HG03354 (cell line): Measurements from ENCODE around the gene FGD3.
"Not testable (repeated sequence)": the region's sequence is repeated elsewhere in the genome, so short reads cannot be mapped to it uniquely, and the experiment has no call there.

Experiments
- ATAC-seq: cut with Tn5 transposase; IDR thresholded peaks from one replicate; pipeline ENCODE4 v1.9.1; 2021; ENCODE audit warnings: mild to moderate bottlenecking; ENCODE audit not compliant: unreplicated experiment, poor library complexity, severe bottlenecking

FGD3 gene

DNA sequence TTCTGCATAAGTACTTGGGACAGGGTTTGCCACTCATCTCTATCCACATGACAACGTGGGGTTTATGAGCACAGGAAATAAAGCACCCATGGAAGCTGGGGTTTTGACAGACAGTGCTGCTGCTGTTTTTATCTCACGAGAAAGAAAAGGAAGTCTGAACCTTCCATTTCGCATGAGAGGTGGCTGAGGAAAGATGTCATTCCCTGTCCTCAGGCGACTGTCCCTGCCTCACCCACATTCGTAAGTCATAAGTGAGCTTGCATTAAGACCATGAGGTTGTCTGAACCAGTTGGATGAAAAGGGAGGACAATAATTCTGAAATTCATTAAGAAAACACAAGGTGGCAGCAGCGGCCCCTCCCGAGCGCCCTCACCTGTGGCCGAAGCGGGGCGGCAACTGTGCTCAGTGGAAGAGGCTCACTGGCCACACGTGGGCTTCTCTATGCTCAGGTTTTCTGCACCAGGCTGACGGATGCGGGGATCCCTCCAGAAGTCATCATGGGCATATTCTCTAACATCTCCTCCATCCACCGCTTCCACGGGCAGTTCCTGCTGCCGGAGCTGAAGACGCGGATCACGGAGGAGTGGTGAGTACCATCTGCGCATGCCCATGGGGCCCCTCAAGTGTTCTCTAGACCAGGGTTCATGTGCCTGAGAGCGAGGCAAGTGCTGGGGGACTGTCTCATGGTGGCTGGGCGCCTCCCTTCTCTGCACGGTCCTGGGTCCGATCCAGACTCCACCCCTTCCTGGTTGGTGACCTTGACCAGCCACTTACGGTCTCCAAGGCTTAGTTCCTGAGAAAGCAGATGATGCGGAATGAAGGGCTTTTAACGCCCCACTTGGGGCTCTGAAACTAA, 56.5 kb downstream of the FGD3 start:
- ATAC-seq = no peak

GRCh38 chr9:93004561-93004960, 57.2 kb downstream of the FGD3 start:
- no peak for ATAC-seq

GRCh38 chr9:93005876-93006275, 58.6 kb downstream of the FGD3 start:
- no peak for ATAC-seq

GRCh38 chr9:93007529-93008058, 60.3 kb downstream of the FGD3 start:
- no peak for ATAC-seq

GRCh38 chr9:93008457-93008856, 61.1 kb downstream of the FGD3 start:
- ATAC-seq = no peak

GRCh38 chr9:93009337-93010015, 62.2 kb downstream of the FGD3 start:
- no peak for ATAC-seq

DNA sequence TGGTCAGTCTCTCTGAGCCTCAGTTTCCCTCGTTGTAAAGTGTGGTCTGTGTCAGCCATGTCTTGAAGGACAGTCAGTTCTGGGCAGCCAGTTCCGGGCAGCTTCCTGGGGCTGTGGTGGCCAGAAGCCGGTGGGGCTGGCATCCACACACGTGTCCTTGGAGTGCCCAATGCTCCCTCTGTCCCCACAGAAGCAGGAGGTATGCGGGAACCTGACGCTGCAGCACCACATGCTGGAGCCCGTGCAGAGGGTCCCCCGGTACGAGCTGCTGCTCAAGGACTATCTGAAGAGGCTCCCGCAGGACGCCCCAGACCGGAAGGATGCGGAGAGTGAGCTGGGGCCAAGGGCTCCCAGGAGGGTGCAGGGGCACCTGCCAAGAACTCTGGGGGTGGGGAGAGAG, 62.7 kb downstream of the FGD3 start:
- ATAC-seq = no peak

GRCh38 chr9:93010704-93011103, 63.4 kb downstream of the FGD3 start:
- no peak for ATAC-seq

DNA sequence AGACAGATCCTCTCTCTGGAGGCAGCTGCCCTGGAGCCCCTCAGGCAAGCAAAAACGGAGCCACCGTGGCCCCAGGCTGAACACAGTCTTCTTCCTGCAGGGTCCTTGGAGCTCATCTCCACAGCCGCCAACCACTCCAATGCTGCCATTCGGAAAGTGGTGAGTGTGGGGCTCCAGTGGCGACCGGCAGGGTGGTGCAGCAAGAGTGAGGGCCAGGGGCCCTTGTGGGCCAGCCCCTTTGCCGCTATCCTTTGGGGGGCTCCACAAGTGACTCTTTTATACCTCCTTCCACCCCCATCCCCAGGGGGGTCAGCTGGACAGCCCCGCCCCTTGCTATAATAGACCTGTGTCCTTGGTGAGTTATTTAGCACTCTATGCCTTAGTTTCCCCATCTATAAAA, 63.8 kb downstream of the FGD3 start:
- no peak for ATAC-seq

- ATAC-seq = no peak
These were observed 65.9 kb downstream of the FGD3 start for GRCh38 chr9:93012963-93013855.

- no peak for ATAC-seq
These were observed 66.7 kb downstream of the FGD3 start for GRCh38 chr9:93013856-93014582.

DNA sequence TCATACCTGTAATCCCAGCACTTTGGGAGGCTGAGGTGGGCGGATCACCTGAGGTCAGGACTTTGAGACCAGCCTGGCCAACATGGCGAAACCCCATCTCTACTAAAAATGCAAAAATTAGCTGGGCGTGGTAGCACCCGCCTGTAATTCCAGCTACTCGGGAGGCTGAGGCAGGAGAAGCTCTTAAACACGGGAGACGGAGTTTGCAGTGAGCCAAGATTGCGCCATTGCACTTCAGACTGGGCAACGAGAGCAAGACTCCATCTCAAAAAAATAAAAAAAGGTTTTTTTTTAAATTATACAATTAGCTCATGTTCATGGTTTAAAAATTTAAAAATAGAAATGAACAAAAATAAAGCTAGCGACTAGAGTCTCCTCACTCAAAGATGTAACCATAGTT, 67.9 kb downstream of the FGD3 start:
- not testable (repeated sequence) for ATAC-seq

GRCh38 chr9:93017621-93018020, 70.3 kb downstream of the FGD3 start:
- no peak for ATAC-seq

- ATAC-seq = no peak
These were observed 72.8 kb downstream of the FGD3 start for GRCh38 chr9:93020151-93020550.

DNA sequence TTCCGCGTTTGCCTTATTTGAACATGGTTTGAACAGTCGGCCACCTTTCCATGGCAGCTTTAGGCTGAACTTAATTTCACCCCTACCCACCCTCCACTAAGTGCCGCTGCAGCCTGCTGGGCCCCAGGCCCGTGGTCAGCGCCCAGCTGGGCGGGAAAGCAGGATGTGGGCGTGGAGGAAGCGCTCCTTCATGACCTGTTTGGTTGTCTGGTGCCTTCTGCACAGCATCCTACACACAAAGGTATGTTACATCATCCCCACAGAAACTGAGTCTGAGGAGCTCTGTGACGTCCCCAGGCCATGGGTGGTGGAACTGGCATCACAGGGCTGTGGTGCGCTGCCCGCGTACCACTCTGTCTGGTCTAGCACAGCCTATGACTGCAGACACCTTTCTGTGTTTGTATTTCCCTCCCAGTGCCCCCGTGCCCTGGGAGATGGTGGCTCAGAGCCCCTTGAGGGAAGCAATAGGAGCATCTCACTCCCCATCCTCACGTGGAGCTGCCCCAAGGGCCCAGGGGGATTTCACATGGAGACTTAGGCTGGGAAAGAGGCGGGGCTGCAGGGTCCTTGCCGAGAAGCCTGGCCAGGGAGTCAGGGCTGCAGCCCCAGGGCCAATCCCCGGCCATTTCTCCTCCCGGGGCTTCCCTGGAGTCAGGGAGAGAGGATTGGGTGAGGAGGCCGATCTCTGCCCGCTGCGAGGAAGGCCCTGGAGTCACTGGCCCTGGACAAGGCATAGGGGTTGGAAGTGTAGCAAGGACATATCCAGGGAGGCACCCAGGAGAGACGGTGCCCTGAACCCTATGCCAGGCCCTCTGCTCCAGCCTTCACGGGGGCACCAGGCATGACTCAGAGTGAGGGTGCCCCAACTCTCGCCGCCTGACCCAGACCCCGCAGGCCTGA, 73.7 kb downstream of the FGD3 start:
- ATAC-seq = no peak

- ATAC-seq = no peak
These were observed 74.7 kb downstream of the FGD3 start for GRCh38 chr9:93022066-93022465.

GRCh38 chr9:93022721-93023520, 75.6 kb downstream of the FGD3 start:
- ATAC-seq = no peak

GRCh38 chr9:93023521-93023815, 76.1 kb downstream of the FGD3 start:
- ATAC-seq = no peak
